Ovary (tissue), 3 donors: Measurements from ENCODE around the gene SULT1C3.

ENCODE experiments used
- EP300 ChIP-seq: sonication (generic); formaldehyde crosslinking; IDR thresholded peaks from one replicate; pipeline ENCODE4 v1.6.1; 2017; ENCODE audit warnings: antibody characterized with exemption
- POLR2A ChIP-seq: fragments of 450-650 bp; IDR thresholded peaks from one replicate; pipeline ENCODE4 v1.6.1; 2017; ENCODE audit warnings: antibody characterized with exemption, mild to moderate bottlenecking, moderate library complexity
- TF ChIP-seq, protein P1 (sequence below), 3 donors: fragments of 450-650 bp in 2 of 3; fragments of 200-600 bp in 1 of 3; IDR thresholded peaks; one replicate each; pipeline versions ENCODE4 v1.5.1 to v1.8.0; 2016 to 2022; ENCODE audit warnings: antibody characterized with exemption in 3 of 3, mild to moderate bottlenecking in 1 of 3
- donor health status: DM: no; HTN: no; CAD: no.

GRCh38 chr2:108224022-108224421 is 15.7 kb upstream of the SULT1C3 start:
- TF ChIP-seq, protein P1, sequence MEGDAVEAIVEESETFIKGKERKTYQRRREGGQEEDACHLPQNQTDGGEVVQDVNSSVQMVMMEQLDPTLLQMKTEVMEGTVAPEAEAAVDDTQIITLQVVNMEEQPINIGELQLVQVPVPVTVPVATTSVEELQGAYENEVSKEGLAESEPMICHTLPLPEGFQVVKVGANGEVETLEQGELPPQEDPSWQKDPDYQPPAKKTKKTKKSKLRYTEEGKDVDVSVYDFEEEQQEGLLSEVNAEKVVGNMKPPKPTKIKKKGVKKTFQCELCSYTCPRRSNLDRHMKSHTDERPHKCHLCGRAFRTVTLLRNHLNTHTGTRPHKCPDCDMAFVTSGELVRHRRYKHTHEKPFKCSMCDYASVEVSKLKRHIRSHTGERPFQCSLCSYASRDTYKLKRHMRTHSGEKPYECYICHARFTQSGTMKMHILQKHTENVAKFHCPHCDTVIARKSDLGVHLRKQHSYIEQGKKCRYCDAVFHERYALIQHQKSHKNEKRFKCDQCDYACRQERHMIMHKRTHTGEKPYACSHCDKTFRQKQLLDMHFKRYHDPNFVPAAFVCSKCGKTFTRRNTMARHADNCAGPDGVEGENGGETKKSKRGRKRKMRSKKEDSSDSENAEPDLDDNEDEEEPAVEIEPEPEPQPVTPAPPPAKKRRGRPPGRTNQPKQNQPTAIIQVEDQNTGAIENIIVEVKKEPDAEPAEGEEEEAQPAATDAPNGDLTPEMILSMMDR (IDR thresholded peaks at IDR 0.05) = no peak
- TF ChIP-seq POLR2A = no peak
- TF ChIP-seq EP300 = no peak
